Stimulated activated naive CD4-positive, alpha-beta T cell treated with Interleukin-2 at 50 U/mL for 16 hours (primary cell): Measurements from ENCODE around the gene VAPA.
A peak's percentile ranks its signal among the peaks of the same experiment; 100 is the strongest.

Experiments
- DNase-seq: peaks from one replicate; lab custom pipeline; 2025; lab: John Stamatoyannopoulos, UW

Gene VAPA

GRCh38 chr18:9913526-9914333 lies at the start of gene VAPA:
VAPA (plus strand) TSS chr18:9914016; CDS start chr18:9914257, 241 bp downstream.
- DNase-seq, result peak; percentile 91

GRCh38 chr18:9865764-9866490 lies 47.9 kb upstream of the VAPA start:
- DNase-seq, result no peak

- no peak for DNase-seq
These were observed 47.2 kb upstream of the VAPA start for GRCh38 chr18:9866627-9867026.

- no peak for DNase-seq
These were observed 46.7 kb upstream of the VAPA start for GRCh38 chr18:9867071-9867594.

- no peak for DNase-seq
These were observed 44.7 kb upstream of the VAPA start for GRCh38 chr18:9868857-9869714.

- DNase-seq, result no peak
These were observed 43.9 kb upstream of the VAPA start for GRCh38 chr18:9869715-9870430.

- no peak for DNase-seq
These were observed 43.3 kb upstream of the VAPA start for GRCh38 chr18:9870431-9871008.

- DNase-seq, result no peak
These were observed 42.5 kb upstream of the VAPA start for GRCh38 chr18:9871244-9871746.

- DNase-seq, result no peak
These were observed 41.0 kb upstream of the VAPA start for GRCh38 chr18:9872823-9873222.

GRCh38 chr18:9874728-9875127 lies 39.1 kb upstream of the VAPA start:
- no peak for DNase-seq

GRCh38 chr18:9876212-9876866 lies 37.5 kb upstream of the VAPA start:
- DNase-seq, result no peak

- DNase-seq, result no peak
These were observed 36.8 kb upstream of the VAPA start for GRCh38 chr18:9876867-9877654.

- DNase-seq, result no peak
These were observed 36.2 kb upstream of the VAPA start for GRCh38 chr18:9877655-9878014.

GRCh38 chr18:9878095-9878494 lies 35.7 kb upstream of the VAPA start:
- no peak for DNase-seq

- DNase-seq, result no peak
These were observed 35.0 kb upstream of the VAPA start for GRCh38 chr18:9878783-9879242.

- no peak for DNase-seq
These were observed 29.7 kb upstream of the VAPA start for GRCh38 chr18:9884090-9884489.

GRCh38 chr18:9884532-9885140 lies 29.2 kb upstream of the VAPA start:
- no peak for DNase-seq

GRCh38 chr18:9885170-9886004 lies 28.4 kb upstream of the VAPA start, which contains the start of gene TXNDC2:
TXNDC2 (plus strand) TSS chr18:9885973; CDS start chr18:9886681, 708 bp downstream.
- no peak for DNase-seq
